Measurements from ENCODE around the gene HADH. TPM values are rescaled to one million over a fixed set of nuclear protein-coding genes. Genes with fewer than 3 reads are reported as not detected.

HADH gene
- total RNA-seq, result 17.0 and 19.6 TPM in 2 replicates

GRCh38 chr4:107989537-107990386, at the start of gene HADH:
TSS of gene HADH (plus strand) at chr4:107989889. CDS start at chr4:107989933, 44 bp downstream.

Other genes starting within 250 kb of the HADH start
- 96.4 and 118 TPM in 2 replicates for gene SGMS2, start 165.0 kb upstream of the HADH start, total RNA-seq
- 7.5 and 21.0 TPM in 2 replicates for gene CYP2U1, start 58.3 kb upstream of the HADH start, total RNA-seq
- 0.25 and 0.33 TPM in 2 replicates for gene LEF1, start 179.0 kb downstream of the HADH start, total RNA-seq